GM12874 (cell line): Measurements from ENCODE around the gene ZNF532.

ENCODE experiments used
- TF ChIP-seq, protein P1 (sequence below): IDR thresholded peaks from 2 replicates; pipeline ENCODE4 v1.5.1; 2011; ENCODE audit warnings: low read depth, mild to moderate bottlenecking, control low read depth, low read length, moderate library complexity; ENCODE audit not compliant: insufficient read depth

Gene ZNF532

DNA sequence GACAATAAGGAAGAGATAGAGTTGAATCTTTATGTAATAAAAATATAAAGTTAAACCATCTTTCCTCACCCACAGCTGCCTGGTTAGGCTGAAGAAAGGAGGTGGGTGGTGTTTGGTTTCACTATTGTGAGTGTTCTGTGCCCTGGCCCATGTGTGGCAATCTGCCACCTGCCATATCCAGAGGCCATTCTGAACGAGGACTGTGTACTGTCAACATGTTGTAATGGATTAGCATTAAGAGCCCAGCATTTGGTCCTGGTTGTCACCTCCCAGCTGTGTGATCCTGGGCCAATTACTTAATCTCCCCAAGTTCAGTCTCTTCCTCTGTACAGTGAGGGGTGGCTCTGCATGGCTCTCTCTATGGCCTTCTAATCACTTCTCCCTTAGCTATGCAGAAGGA lies 156.8 kb downstream of the ZNF532 start:
- TF ChIP-seq, protein P1, sequence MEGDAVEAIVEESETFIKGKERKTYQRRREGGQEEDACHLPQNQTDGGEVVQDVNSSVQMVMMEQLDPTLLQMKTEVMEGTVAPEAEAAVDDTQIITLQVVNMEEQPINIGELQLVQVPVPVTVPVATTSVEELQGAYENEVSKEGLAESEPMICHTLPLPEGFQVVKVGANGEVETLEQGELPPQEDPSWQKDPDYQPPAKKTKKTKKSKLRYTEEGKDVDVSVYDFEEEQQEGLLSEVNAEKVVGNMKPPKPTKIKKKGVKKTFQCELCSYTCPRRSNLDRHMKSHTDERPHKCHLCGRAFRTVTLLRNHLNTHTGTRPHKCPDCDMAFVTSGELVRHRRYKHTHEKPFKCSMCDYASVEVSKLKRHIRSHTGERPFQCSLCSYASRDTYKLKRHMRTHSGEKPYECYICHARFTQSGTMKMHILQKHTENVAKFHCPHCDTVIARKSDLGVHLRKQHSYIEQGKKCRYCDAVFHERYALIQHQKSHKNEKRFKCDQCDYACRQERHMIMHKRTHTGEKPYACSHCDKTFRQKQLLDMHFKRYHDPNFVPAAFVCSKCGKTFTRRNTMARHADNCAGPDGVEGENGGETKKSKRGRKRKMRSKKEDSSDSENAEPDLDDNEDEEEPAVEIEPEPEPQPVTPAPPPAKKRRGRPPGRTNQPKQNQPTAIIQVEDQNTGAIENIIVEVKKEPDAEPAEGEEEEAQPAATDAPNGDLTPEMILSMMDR: no peak

DNA sequence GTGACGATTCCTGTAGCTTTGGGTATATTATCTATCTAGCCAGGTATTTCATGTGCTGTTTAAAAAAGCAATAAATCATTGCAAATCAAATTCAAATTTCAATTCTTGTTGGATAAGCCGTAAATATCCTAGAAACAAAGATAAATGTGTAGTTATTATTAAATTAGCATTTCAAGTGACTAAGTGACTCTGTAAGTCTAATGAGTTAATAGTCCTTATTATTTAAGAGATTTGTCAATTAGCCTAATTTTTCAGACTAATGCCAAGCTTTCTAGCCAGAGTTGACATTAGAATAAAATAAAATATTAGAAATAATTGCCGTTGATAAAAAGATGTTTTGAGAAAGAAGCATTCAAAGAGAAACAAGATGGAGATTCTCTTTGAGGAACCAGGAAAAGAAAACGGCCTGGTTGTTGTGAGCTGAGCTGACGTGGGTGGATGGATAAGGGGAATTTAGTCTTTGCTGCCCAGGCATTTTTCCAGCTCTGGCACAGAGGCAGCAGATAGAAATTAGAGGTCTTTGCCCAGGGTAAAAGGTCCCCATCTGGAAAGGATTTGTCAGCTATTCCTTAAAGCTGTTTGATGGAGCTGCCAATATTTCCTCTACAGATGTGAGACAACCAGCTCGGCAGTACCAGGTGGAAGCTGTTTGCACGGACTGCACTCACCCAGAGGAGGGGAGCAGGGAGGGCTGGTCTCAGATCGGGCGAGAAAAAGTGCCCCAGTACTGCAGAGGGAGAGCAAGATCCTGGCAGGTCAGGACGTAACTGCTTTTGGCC lies 157.7 kb downstream of the ZNF532 start:
- TF ChIP-seq, protein P1: no peak

DNA sequence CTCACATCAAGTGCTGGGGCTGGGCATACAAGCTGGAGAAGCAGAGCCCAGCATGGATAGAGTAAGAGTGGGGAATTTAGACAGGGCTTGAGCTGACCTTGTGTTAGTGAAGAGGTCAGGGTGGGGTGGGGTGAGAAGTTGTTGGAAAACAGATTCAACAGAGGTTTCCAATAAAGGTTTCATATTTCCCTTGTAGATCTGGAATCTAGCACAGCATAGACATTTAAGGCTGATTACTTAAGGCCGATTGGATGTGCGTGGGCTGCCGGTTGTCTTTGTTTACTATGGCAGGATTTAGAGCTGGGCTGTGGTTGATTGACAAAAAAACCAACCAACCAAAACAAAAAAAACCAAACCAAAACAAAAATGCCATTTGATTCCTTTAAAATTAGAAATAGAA lies 160.2 kb downstream of the ZNF532 start:
- TF ChIP-seq, protein P1: no peak

DNA sequence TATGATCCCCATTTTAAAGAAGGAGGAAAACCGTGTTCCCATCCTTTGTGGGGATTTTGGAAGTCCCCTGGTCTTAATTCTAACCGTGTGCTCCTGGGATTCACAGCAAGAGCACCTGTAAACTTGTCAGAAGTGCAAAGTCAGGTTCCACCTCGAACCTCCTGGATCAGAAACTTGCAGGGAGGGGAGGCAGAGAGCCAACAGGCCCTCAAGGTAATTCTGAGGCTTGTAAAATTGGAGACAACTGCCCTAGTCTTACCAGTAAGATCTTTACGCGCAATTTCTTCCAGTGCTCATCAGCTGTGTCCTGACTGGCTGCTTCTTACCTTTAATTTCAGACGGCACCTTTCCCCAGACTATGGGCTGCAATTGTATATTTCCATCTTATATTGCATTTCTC lies 161.7 kb downstream of the ZNF532 start:
- TF ChIP-seq, protein P1: no peak

DNA sequence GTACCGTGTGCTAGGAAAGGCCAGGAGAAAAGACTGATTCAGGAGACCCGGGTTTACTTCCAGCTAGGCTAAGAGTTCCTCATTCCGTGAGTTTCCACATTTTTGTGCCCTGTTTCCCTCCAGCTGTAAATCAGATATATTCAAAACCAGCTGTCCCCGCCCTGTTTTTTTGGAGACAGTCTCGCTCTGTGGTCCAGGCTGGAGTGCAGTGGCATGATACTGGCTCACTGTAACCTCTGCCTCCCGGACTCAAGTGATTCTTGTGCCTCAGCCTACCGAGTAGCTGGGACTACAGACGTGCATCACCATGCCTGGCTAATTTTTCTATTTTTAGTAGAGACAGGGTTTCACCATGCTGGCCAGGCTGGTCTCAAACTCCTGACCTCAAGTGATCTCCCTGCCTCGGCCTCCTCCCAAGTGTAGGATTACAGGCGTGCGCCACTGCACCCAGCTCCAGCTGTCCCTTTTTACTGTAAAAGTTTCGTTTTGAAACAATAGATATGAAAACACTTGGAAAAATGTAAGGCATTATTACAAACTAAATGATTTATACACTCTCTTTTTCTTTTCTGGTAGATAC lies 162.2 kb downstream of the ZNF532 start:
- TF ChIP-seq, protein P1: no peak

DNA sequence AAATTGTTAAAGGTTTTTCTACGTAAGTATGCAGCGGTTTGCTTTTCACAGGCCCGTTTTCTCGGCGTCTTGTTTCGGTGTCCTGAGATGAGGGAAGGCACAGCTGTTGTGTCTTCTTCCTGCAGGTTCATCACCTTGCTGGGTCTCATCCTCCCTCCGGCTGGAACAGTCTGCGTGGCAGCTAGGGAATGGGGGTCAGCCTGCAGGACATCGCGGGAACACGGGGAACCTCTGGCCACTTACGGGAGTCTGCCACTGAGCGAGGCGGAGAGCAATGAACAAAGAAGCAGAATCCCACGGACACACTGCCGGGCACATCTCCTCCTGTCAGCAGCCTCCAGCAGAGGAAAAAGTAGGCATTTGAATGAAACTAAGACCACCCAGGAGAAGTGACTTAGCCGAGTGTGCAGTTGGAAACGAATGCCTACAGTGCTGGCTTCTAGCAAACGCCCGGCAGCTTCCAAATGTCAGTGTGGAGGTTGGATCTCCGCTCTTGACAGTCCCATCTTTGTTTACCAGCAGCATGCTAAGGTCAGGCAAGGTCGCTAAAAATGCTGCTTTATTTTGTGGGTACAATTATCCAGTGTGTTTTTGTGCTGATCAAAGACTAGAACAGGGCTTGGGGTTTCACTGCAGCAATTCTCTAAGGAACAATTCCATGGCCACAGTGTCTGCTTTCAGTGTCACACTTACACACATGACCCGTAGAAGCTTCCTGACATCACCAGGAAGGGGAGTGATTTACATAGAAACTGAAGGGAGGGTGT lies 165.2 kb downstream of the ZNF532 start:
- TF ChIP-seq, protein P1: no peak

DNA sequence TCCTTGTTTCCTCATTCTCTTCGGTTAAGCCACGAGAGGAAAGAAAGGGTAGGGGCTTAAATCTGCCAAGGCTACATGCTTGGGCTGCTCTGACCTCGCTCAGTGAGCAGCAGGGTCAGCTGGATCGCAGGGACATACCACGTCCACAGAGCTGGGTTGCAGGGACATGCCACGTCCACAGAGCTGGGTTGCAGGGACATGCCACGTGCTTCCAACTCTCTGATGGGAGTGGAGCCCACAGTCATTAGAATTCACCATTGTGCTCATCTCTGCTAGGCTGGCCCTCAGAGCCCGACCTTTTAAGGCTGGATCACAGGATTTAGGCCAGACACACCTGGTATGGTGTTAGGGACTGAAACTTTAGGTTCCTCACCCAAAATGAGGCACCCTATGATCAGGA lies 167.6 kb downstream of the ZNF532 start:
- TF ChIP-seq, protein P1: no peak
